Transverse colon (tissue), 4 donors: ENCODE data around the gene KCNJ14. TPM values are rescaled to one million over a fixed set of nuclear protein-coding genes. Genes with fewer than 3 reads are reported as not detected.

Experiments
- DNase-seq: peaks from one replicate; pipeline ENCODE4 v3.0.0-alpha.2; 2019
- H3K27ac ChIP-seq, 4 donors: fragments of 200-600 bp; sonication (generic); 2 replicates each; pipeline ENCODE4 v1.5.1; 2016 to 2018; ENCODE audit warnings: inconsistent platforms in 4 of 4
- H3K27me3 ChIP-seq: fragments of 200-600 bp; sonication (generic); 2 replicates; pipeline ENCODE4 v1.5.1; 2017; ENCODE audit warnings: inconsistent platforms
- H3K36me3 ChIP-seq, 4 donors: fragments of 200-600 bp; sonication (generic); 2 replicates each; pipeline ENCODE4 v1.5.1; 2017 to 2019; ENCODE audit warnings: inconsistent platforms in 4 of 4
- H3K4me1 ChIP-seq, 4 donors: fragments of 200-600 bp; sonication (generic); 2 replicates each; pipeline ENCODE4 v1.5.1; 2017 to 2020; ENCODE audit warnings: inconsistent platforms in 4 of 4
- H3K4me3 ChIP-seq, 4 donors: fragments of 200-600 bp; sonication (generic); 1 replicate in 1 of 4; 2 replicates in 3 of 4; pipeline versions ENCODE4 v1.5.1 to v1.6.1; 2017 to 2019; ENCODE audit warnings: inconsistent platforms in 4 of 4
- H3K9me3 ChIP-seq, 2 donors: fragments of 200-600 bp; sonication (generic); 2 replicates each; pipeline ENCODE4 v1.5.1; 2017 to 2019; ENCODE audit warnings: inconsistent platforms in 2 of 2
- CTCF ChIP-seq, 5 experiments: fragments of 200-600 bp in 3 of 5; fragments of 450-650 bp in 2 of 5; sonication (generic) in 3 of 5; IDR thresholded peaks; 1 replicate in 2 of 5; 2 replicates in 3 of 5; pipeline ENCODE4 v1.5.1; 2016 to 2017; ENCODE audit warnings: antibody characterized with exemption in 5 of 5, inconsistent platforms in 3 of 5, mild to moderate bottlenecking in 2 of 5, moderate library complexity in 1 of 5
- EP300 ChIP-seq: sonication (generic); formaldehyde crosslinking; IDR thresholded peaks from one replicate; pipeline ENCODE4 v1.6.1; 2017; ENCODE audit warnings: antibody characterized with exemption, low read depth
- POLR2A ChIP-seq: fragments of 450-650 bp; IDR thresholded peaks from one replicate; pipeline ENCODE4 v1.6.1; 2016; ENCODE audit warnings: antibody characterized with exemption, mild to moderate bottlenecking, moderate library complexity
- POLR2AphosphoS5 ChIP-seq, 3 donors: sonication (generic); formaldehyde crosslinking; IDR thresholded peaks; one replicate each; pipeline ENCODE4 v1.6.1; 2016; ENCODE audit warnings: antibody characterized with exemption in 3 of 3
- WGBS, 2 donors: methylation state at CpG; one replicate each; pipeline ENCODE4 v1.1.5; 2018; ENCODE audit warnings: low coverage in 1 of 2; 5-methylcytosine and 5-hydroxymethylcytosine counted together
- in situ Hi-C, 4 donors: fragments of 200-750 bp; cut with MboI; loops; one replicate each; pipeline versions ENCODE4 v1.15.0 to v1.15.1; 2017; ENCODE audit warnings: low sequenced_read_pairs in 3 of 4, low pct_ligation_motif_present in 1 of 4, low pct_unique_long_range_greater_than_20kb in 1 of 4
- intact Hi-C: fragments of 100-400 bp; cut with DNase I; formaldehyde crosslinking; loops from one replicate; pipeline ENCODE4 v1.15.1; 2023; ENCODE audit warnings: low total_unique reads
- total RNA-seq, 4 donors: library from RNA; depleted of rRNA; stranded (reverse); fragments of >200 nt; gene quantifications; one replicate each; pipeline ENCODE4 v1.1.0, GENCODE V29; 2016

The KCNJ14 gene
- total RNA-seq, 4 donors from 2014 or later, result 0.41 to 0.64 TPM; not detected in 2

- intact Hi-C loops, result no loop called here
- TF ChIP-seq POLR2A (no peak), POLR2AphosphoS5 (IDR thresholded peaks at IDR 0.05) (no peak), CTCF (IDR thresholded peaks at IDR 0.05) (no peak), EP300 (no peak)
- Histone ChIP-seq H3K27me3 (no peaks in the 10 kb centered on the region), H3K4me3 (no peak overlapping the region), H3K27ac (peak overlapping the region in 3 of 4 donors; percentile 86 to 87 (median 86)), H3K4me1 (peaks cover 0 to 18% (median 13%) of the 10 kb centered on the region in 4 donors), H3K36me3 (peaks cover 0 to 23% (median 8%) of the 10 kb centered on the region in 4 donors), H3K9me3 (no peaks in the 10 kb centered on the region)
- WGBS, 2 donors, result 81 to 86% methylated on average over 1 to 7 of the region's 7 CpGs
- no peak for DNase-seq
- in situ Hi-C loops, result no loop called here
These were observed 24.3 kb downstream of the KCNJ14 start for GRCh38 chr19:48479686-48480085.

GRCh38 chr19:48480183-48480557 is 24.8 kb downstream of the KCNJ14 start:
- in situ Hi-C loops, result no loop called here
- TF ChIP-seq CTCF (IDR thresholded peaks at IDR 0.05), result no peak
- peak in 2 of 3 donors; percentile 47 for TF ChIP-seq POLR2AphosphoS5 (IDR thresholded peaks at IDR 0.05)
- H3K36me3 ChIP-seq, result peaks cover 0 to 18% (median 6%) of the 10 kb centered on the region in 4 donors

GRCh38 chr19:48480558-48481500 is 25.5 kb downstream of the KCNJ14 start:
- DNase-seq, result peak; percentile 55
- peak overlapping the region; percentile 8 to 62 (median 44) for H3K4me3 ChIP-seq
- peaks cover 0 to 11% (median 3%) of the 10 kb centered on the region in 4 donors for H3K36me3 ChIP-seq
- H3K4me1 ChIP-seq, result peaks cover 0 to 18% (median 13%) of the 10 kb centered on the region in 4 donors
- TF ChIP-seq POLR2A, result peak; percentile 37
- peak in 2 of 3 donors; percentile 10 to 48 for TF ChIP-seq POLR2AphosphoS5 (IDR thresholded peaks at IDR 0.05)
- TF ChIP-seq EP300, result no peak
- TF ChIP-seq CTCF (IDR thresholded peaks at IDR 0.05), result no peak
- no peaks in the 10 kb centered on the region for H3K27me3 ChIP-seq
- 22 to 27% methylated on average over 22 to 52 of the region's 52 CpGs for WGBS, 2 donors
- no peaks in the 10 kb centered on the region for H3K9me3 ChIP-seq
- intact Hi-C loops, result no loop called here
- in situ Hi-C loops, result no loop called here
- peak overlapping the region; percentile 70 to 87 (median 86) for H3K27ac ChIP-seq

More at GRCh38 chr19:48480183-48480557, 24.8 kb downstream of the KCNJ14 start:
- H3K9me3 ChIP-seq, result no peaks in the 10 kb centered on the region
- peak overlapping the region; percentile 70 to 87 (median 86) for H3K27ac ChIP-seq
- DNase-seq, result peak; percentile 57
- intact Hi-C loops, result no loop called here
- H3K4me3 ChIP-seq, result peak overlapping the region; percentile 8 to 62 (median 44)
- H3K27me3 ChIP-seq, result no peaks in the 10 kb centered on the region
- 52% methylated on average over 22 of the region's 32 CpGs; no CpG with 5 or more reads in 1 of the 2 donors for WGBS, 2 donors
- peaks cover 0 to 18% (median 13%) of the 10 kb centered on the region in 4 donors for H3K4me1 ChIP-seq

- H3K9me3 ChIP-seq, result no peaks in the 10 kb centered on the region
- H3K4me3 ChIP-seq, result no peak overlapping the region
- 50 to 77% methylated on average over 2 to 7 of the region's 7 CpGs for WGBS, 2 donors
- in situ Hi-C loops, result no loop called here
- no peaks in the 10 kb centered on the region for H3K27me3 ChIP-seq
- no peak for TF ChIP-seq CTCF (IDR thresholded peaks at IDR 0.05)
- TF ChIP-seq POLR2AphosphoS5 (IDR thresholded peaks at IDR 0.05), result no peak
- TF ChIP-seq EP300, result no peak
- no peak for TF ChIP-seq POLR2A
- intact Hi-C loops, result no loop called here
- no peak for DNase-seq
- H3K27ac ChIP-seq, result peak overlapping the region in 1 of 4 donors; percentile 86
- peaks cover 0 to 18% (median 13%) of the 10 kb centered on the region in 4 donors for H3K4me1 ChIP-seq
- H3K36me3 ChIP-seq, result peaks cover 0 to under 1% (median 0%) of the 10 kb centered on the region in 4 donors
These were observed 26.7 kb downstream of the KCNJ14 start for GRCh38 chr19:48481846-48482639.
